Panc1 (cell line): ENCODE measurements around the gene NOS1AP. TPM values are rescaled to one million over a fixed set of nuclear protein-coding genes. Genes with fewer than 3 reads are reported as not detected.

Experiments
- ATAC-seq: fragments of 200-7000 bp; cut with Tn5 transposase; 2 replicates; pipeline ENCODE4 v1.9.1; 2020; ENCODE audit warnings: mild to moderate bottlenecking, moderate library complexity
- BruUV-seq: library from RNA; stranded (reverse); fragments of 400-500 nt; replicated peaks from 2 replicates; lab custom pipeline; 2021; lab: Mats Ljungman, UMichigan
- CTCF ChIA-PET: fragments of 300-600 bp; sonication (Branson Sonifier 250); formaldehyde crosslinking; loops from one replicate; lab custom pipeline; 2022; ENCODE audit warnings: antibody characterized with exemption; lab: Charles Lee
- POLR2A ChIA-PET: fragments of 300-600 bp; sonication (Branson Sonifier 250); formaldehyde crosslinking; loops from one replicate; lab custom pipeline; 2022; ENCODE audit warnings: antibody characterized with exemption; lab: Charles Lee
- DNase-seq: peaks from one replicate; pipeline ENCODE4 v3.0.0-alpha.2; 2010; ENCODE audit warnings: low read depth, low spot score
- H3K27ac ChIP-seq: 2 replicates; pipeline ENCODE4 v1.5.1; 2011; ENCODE audit warnings: mild to moderate bottlenecking, low read length, inconsistent platforms
- H3K27me3 ChIP-seq: fragments of 200-500 bp; sonication (Bioruptor generic); 2 replicates; pipeline ENCODE4 v1.6.0; 2014; ENCODE audit warnings: low read length, inconsistent platforms; ENCODE audit not compliant: control insufficient read depth, insufficient read depth
- H3K36me3 ChIP-seq: fragments of 200-500 bp; sonication (Bioruptor generic); 2 replicates; pipeline ENCODE4 v1.5.1; 2014; ENCODE audit warnings: inconsistent platforms, mild to moderate bottlenecking, low read length, moderate library complexity; ENCODE audit not compliant: control insufficient read depth, insufficient read depth
- H3K4me1 ChIP-seq: 2 replicates; pipeline ENCODE4 v1.5.1; 2011; ENCODE audit warnings: inconsistent platforms, mild to moderate bottlenecking, low read length, moderate library complexity; ENCODE audit not compliant: control insufficient read depth, insufficient read depth
- H3K4me3 ChIP-seq, 2 experiments: 2 replicates each; pipeline ENCODE4 v1.5.1; 2011 to 2012; ENCODE audit warnings: low read depth in 2 of 2, low read length in 2 of 2, mild to moderate bottlenecking in 2 of 2, inconsistent platforms in 1 of 2, moderate library complexity in 1 of 2
- H3K9me3 ChIP-seq: fragments of 200-500 bp; sonication (Bioruptor generic); 2 replicates; pipeline ENCODE4 v1.5.1; 2014; ENCODE audit warnings: low read depth, mild to moderate bottlenecking, inconsistent platforms, low read length, moderate library complexity; ENCODE audit not compliant: control insufficient read depth, insufficient read depth
- CTCF ChIP-seq: fragments of 450-650 bp; IDR thresholded peaks from 2 replicates; pipeline ENCODE4 v1.5.1; 2017; ENCODE audit warnings: mild to moderate bottlenecking
- POLR2AphosphoS5 ChIP-seq: IDR thresholded peaks from 2 replicates; pipeline ENCODE4 v1.6.1; 2012; ENCODE audit warnings: mild to moderate bottlenecking, low read depth, low read length, moderate library complexity
- SIN3A ChIP-seq: IDR thresholded peaks from 2 replicates; pipeline ENCODE4 v1.6.1; 2012; ENCODE audit warnings: low read depth, mild to moderate bottlenecking, low read length, moderate library complexity, borderline replicate concordance; ENCODE audit not compliant: insufficient read depth
- TCF7L2 ChIP-seq: IDR thresholded peaks from 2 replicates; pipeline ENCODE4 v1.6.1; 2011; ENCODE audit warnings: mild to moderate bottlenecking, low read depth, low read length, inconsistent platforms
- in situ Hi-C: cut with HindIII; loops from 2 replicates; pipeline ENCODE4 v1.10.0; 2016; ENCODE audit warnings: low sequenced_read_pairs, low pct_unique_long_range_greater_than_20kb
- intact Hi-C: fragments of 100-400 bp; cut with micrococcal nuclease; formaldehyde crosslinking; loops from one replicate; pipeline ENCODE4 v1.10.0; 2022; ENCODE audit not compliant: unreplicated experiment
- total RNA-seq: library from RNA; stranded (reverse); gene quantifications from one replicate; pipeline ENCODE4 v1.2.1, GENCODE V29; 2021; ENCODE audit not compliant: unreplicated experiment
- TF ChIP-seq, protein P1 (sequence below), 2 experiments: IDR thresholded peaks; 2 replicates each; pipeline ENCODE4 v1.6.1; 2011 to 2012; ENCODE audit warnings: low read depth in 2 of 2, control low read depth in 1 of 2, low read length in 1 of 2, mild to moderate bottlenecking in 1 of 2, moderate library complexity in 1 of 2; ENCODE audit not compliant: insufficient read depth in 1 of 2

The NOS1AP gene
- total RNA-seq, 1 experiment from 2014 or later: 27.9 TPM

DNA sequence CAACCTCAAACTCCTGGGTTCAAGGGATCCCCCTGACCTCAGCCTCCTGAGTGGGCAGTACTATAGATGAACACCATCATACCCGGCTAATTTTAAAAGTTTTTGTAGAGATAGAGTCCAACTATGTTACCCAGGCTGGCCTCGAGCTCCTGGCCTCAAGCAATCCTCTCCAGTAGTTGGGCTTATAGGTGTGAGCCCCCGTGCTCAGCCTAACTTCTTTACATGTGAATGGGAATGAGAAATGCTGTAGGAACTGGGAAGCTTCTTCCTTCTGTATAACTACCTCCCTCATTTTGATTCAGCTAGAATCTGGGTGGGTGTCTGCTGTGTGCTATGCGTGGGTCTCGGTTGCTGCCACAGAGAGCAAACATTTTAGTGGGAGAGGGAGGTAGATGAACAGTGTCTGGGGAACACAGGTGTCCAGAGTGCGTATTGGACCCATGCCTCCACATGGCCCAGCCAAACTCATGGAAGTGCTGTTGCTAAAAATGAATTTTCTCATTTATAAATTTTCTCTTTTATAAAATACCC, 150.6 kb downstream of the NOS1AP start:
- no peaks in the 10 kb centered on the region for H3K27me3 ChIP-seq
- ATAC-seq (no peak), DNase-seq (no peak)
- peak overlapping the region; percentile 98 for H3K27ac ChIP-seq
- H3K9me3 ChIP-seq: no peaks in the 10 kb centered on the region
- TF ChIP-seq, protein P1, sequence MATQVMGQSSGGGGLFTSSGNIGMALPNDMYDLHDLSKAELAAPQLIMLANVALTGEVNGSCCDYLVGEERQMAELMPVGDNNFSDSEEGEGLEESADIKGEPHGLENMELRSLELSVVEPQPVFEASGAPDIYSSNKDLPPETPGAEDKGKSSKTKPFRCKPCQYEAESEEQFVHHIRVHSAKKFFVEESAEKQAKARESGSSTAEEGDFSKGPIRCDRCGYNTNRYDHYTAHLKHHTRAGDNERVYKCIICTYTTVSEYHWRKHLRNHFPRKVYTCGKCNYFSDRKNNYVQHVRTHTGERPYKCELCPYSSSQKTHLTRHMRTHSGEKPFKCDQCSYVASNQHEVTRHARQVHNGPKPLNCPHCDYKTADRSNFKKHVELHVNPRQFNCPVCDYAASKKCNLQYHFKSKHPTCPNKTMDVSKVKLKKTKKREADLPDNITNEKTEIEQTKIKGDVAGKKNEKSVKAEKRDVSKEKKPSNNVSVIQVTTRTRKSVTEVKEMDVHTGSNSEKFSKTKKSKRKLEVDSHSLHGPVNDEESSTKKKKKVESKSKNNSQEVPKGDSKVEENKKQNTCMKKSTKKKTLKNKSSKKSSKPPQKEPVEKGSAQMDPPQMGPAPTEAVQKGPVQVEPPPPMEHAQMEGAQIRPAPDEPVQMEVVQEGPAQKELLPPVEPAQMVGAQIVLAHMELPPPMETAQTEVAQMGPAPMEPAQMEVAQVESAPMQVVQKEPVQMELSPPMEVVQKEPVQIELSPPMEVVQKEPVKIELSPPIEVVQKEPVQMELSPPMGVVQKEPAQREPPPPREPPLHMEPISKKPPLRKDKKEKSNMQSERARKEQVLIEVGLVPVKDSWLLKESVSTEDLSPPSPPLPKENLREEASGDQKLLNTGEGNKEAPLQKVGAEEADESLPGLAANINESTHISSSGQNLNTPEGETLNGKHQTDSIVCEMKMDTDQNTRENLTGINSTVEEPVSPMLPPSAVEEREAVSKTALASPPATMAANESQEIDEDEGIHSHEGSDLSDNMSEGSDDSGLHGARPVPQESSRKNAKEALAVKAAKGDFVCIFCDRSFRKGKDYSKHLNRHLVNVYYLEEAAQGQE (IDR thresholded peaks at IDR 0.05; ENCODE audit: insufficient read depth in 1 of 2, low read depth in 2 of 2, low read length in 1 of 2): no peak
- TF ChIP-seq CTCF (no peak), SIN3A (no peak), POLR2AphosphoS5 (no peak), TCF7L2 (no peak)
- H3K36me3 ChIP-seq: no peaks in the 10 kb centered on the region
- no peak overlapping the region for H3K4me3 ChIP-seq
- H3K4me1 ChIP-seq: peaks cover 94% of the 10 kb centered on the region
- intact Hi-C loops: no loop called here
- in situ Hi-C loops: no loop called here
- ChIA-PET POLR2A (no interaction called here), CTCF (no interaction called here)
- no TSS peak for BruUV-seq

DNA sequence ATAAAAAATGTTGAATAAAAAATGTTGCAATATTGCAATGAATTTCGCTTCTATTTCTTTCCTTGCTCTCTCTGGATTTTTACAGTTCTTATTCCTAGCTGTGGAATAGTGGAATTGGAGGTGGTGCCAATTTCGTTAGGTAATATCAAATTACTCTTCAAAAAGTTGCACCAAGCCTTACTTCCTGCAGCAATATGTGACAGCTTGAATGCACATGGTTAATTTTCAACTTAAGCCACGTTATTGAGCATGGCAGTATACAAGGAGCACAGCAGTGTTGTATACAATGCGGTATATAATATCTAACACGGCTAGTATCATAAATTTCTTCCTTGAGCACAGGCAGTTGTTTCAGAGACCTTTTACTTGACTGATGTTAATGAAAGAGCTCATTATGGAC, 152.5 kb downstream of the NOS1AP start:
- Histone ChIP-seq H3K36me3 (no peaks in the 10 kb centered on the region), H3K4me3 (no peak overlapping the region), H3K27ac (peak overlapping the region; percentile 87), H3K9me3 (no peaks in the 10 kb centered on the region), H3K4me1 (peaks cover 92% of the 10 kb centered on the region), H3K27me3 (no peaks in the 10 kb centered on the region)
- ChIA-PET CTCF (interaction anchor here (1.0 kb wide), 1 partner anchor 45 kb away, joined by 3 read pairs; no protein-coding TSS in a partner anchor), POLR2A (interaction anchor here (0.6 kb wide), 1 partner anchor 155 kb away, joined by 4 read pairs; no protein-coding TSS in a partner anchor)
- intact Hi-C loops (no loop called here), in situ Hi-C loops (no loop called here)
- no TSS peak for BruUV-seq
- no peak for TF ChIP-seq POLR2AphosphoS5
- no peak for TF ChIP-seq TCF7L2
- TF ChIP-seq, protein P1 (IDR thresholded peaks at IDR 0.05; ENCODE audit: insufficient read depth in 1 of 2, low read depth in 2 of 2, low read length in 1 of 2): no peak
- no peak for TF ChIP-seq CTCF
- no peak for TF ChIP-seq SIN3A
- DNase-seq (no peak), ATAC-seq (no peak)
